NCI-H146 treated with DMSO at 0.1 percent for 48 hours (cell line): Measurements from ENCODE around the gene CIT.
"Not testable (repeated sequence)": the region's sequence is repeated elsewhere in the genome, so short reads cannot be mapped to it uniquely, and the experiment has no call there.

Source experiments
- DNase-seq: peaks from one replicate; lab custom pipeline; 2025; ENCODE audit not compliant: unreplicated experiment; lab: John Stamatoyannopoulos, UW

Gene CIT

GRCh38 chr12:119740830-119741229 lies 136.3 kb downstream of the CIT start:
- DNase-seq, result no peak

- no peak for DNase-seq
These were observed 142.0 kb downstream of the CIT start for GRCh38 chr12:119735079-119735478.

- no peak for DNase-seq
These were observed 146.7 kb downstream of the CIT start for GRCh38 chr12:119730381-119730780.

- no peak for DNase-seq
These were observed 147.2 kb downstream of the CIT start for GRCh38 chr12:119729871-119730270.

GRCh38 chr12:119728444-119728745 lies 148.7 kb downstream of the CIT start:
- DNase-seq, result no peak

- DNase-seq, result no peak
These were observed 149.3 kb downstream of the CIT start for GRCh38 chr12:119727600-119728443.

- DNase-seq, result no peak
These were observed 151.6 kb downstream of the CIT start for GRCh38 chr12:119725523-119725922.

GRCh38 chr12:119721306-119721705 lies 155.8 kb downstream of the CIT start:
- DNase-seq, result no peak

GRCh38 chr12:119720349-119720748 lies 156.8 kb downstream of the CIT start:
- DNase-seq, result no peak

GRCh38 chr12:119718141-119718540 lies 159.0 kb downstream of the CIT start:
- no peak for DNase-seq

- no peak for DNase-seq
These were observed 161.9 kb downstream of the CIT start for GRCh38 chr12:119715268-119715620.

GRCh38 chr12:119714614-119715267 lies 162.4 kb downstream of the CIT start:
- no peak for DNase-seq

GRCh38 chr12:119713551-119714031 lies 163.5 kb downstream of the CIT start:
- DNase-seq, result no peak

- DNase-seq, result no peak
These were observed 164.4 kb downstream of the CIT start for GRCh38 chr12:119712721-119713120.

- DNase-seq, result no peak
These were observed 165.4 kb downstream of the CIT start for GRCh38 chr12:119711693-119712092.

GRCh38 chr12:119710965-119711551 lies 166.1 kb downstream of the CIT start:
- DNase-seq, result no peak

GRCh38 chr12:119710374-119710964 lies 166.7 kb downstream of the CIT start:
- DNase-seq, result no peak

- not testable (repeated sequence) for DNase-seq
These were observed 170.7 kb downstream of the CIT start for GRCh38 chr12:119706427-119706826.

GRCh38 chr12:119705182-119705581 lies 171.9 kb downstream of the CIT start:
- DNase-seq, result no peak

GRCh38 chr12:119704065-119704747 lies 172.9 kb downstream of the CIT start:
- no peak for DNase-seq

- DNase-seq, result no peak
These were observed 177.0 kb downstream of the CIT start for GRCh38 chr12:119700078-119700477.
